ENCODE measurements around the gene MTIF2. TPM values are rescaled to one million over a fixed set of nuclear protein-coding genes. Genes with fewer than 3 reads are reported as not detected.
A peak's percentile ranks its signal among the peaks of the same experiment; 100 is the strongest.
"Not testable (repeated sequence)": the region's sequence is repeated elsewhere in the genome, so short reads cannot be mapped to it uniquely, and the experiment has no call there.

Gene MTIF2
- polyA plus RNA-seq, 3 donors, result 37.6 to 48.2 (median 41.2) TPM

GRCh38 chr2:55259586-55259985 lies 9.4 kb downstream of the MTIF2 start:
- not testable (repeated sequence) for DNase-seq

- DNase-seq, result no peak
Measured at GRCh38 chr2:55252832-55253231, 16.2 kb downstream of the MTIF2 start.

- DNase-seq, result no peak
Measured at GRCh38 chr2:55247025-55247424, 22.0 kb downstream of the MTIF2 start.

- DNase-seq, result no peak
Measured at GRCh38 chr2:55245411-55245810, 23.6 kb downstream of the MTIF2 start.

GRCh38 chr2:55242617-55243016 lies 26.4 kb downstream of the MTIF2 start:
- DNase-seq, result no peak

GRCh38 chr2:55241582-55241981 lies 27.4 kb downstream of the MTIF2 start:
- DNase-seq, result not testable (repeated sequence)

- no peak for DNase-seq
Measured at GRCh38 chr2:55239656-55240222, 29.3 kb downstream of the MTIF2 start.

GRCh38 chr2:55236992-55237543 lies 32.0 kb downstream of the MTIF2 start:
- DNase-seq, result no peak

- no peak for DNase-seq
Measured at GRCh38 chr2:55235724-55236538, 33.1 kb downstream of the MTIF2 start.

- DNase-seq, result no peak
Measured at GRCh38 chr2:55233658-55233940, 35.4 kb downstream of the MTIF2 start.

- DNase-seq, result peak; percentile 5
Measured at GRCh38 chr2:55232863-55233657, 36.0 kb downstream of the MTIF2 start.

GRCh38 chr2:55232084-55232862 lies 36.8 kb downstream of the MTIF2 start, which contains the start of the genes CLHC1 and RPS27A:
Gene CLHC1 (minus strand): TSS chr2:55232293. CDS start chr2:55222411, 9,882 bp downstream.
Gene RPS27A (plus strand): TSS chr2:55232688. CDS start chr2:55232825, 137 bp downstream.
- peak; percentile 97 for DNase-seq

- DNase-seq, result peak; percentile 1
Measured at GRCh38 chr2:55231546-55232083, 37.4 kb downstream of the MTIF2 start.

- DNase-seq, result no peak
Measured at GRCh38 chr2:55230551-55230950, 38.5 kb downstream of the MTIF2 start.

- no peak for DNase-seq
Measured at GRCh38 chr2:55229221-55229620, 39.8 kb downstream of the MTIF2 start.

- DNase-seq, result no peak
Measured at GRCh38 chr2:55228226-55228563, 40.8 kb downstream of the MTIF2 start.

- not testable (repeated sequence) for DNase-seq
Measured at GRCh38 chr2:55227437-55228225, 41.4 kb downstream of the MTIF2 start.

- DNase-seq, result no peak
Measured at GRCh38 chr2:55225481-55226020, 43.5 kb downstream of the MTIF2 start.

- DNase-seq, result no peak
Measured at GRCh38 chr2:55224761-55225261, 44.2 kb downstream of the MTIF2 start.
